ENCODE measurements around the gene S1PR5.
"Not testable (repeated sequence)": the region's sequence is repeated elsewhere in the genome, so short reads cannot be mapped to it uniquely, and the experiment has no call there.

The S1PR5 gene

GRCh38 chr19:10517361-10517759 lies at the start of gene S1PR5:
TSS of gene S1PR5 (minus strand) at chr19:10517447. CDS start at chr19:10515011, 2,436 bp downstream.
- no peak for DNase-seq

- peak; percentile 31 to 49 for DNase-seq
Measured at GRCh38 chr19:10566658-10567410, 49.6 kb upstream of the S1PR5 start.

GRCh38 chr19:10566408-10566657 lies 49.1 kb upstream of the S1PR5 start:
- no peak for DNase-seq

GRCh38 chr19:10565567-10566407 lies 48.5 kb upstream of the S1PR5 start, which contains the start of gene KRI1:
TSS of gene KRI1 (minus strand) at chr19:10566010. CDS start at chr19:10565999, 11 bp downstream.
- DNase-seq: peak; percentile 97 to 99

- peak in 1 of 2 donors; percentile 39 for DNase-seq
Measured at GRCh38 chr19:10565028-10565566, 47.9 kb upstream of the S1PR5 start.

- no peak for DNase-seq
Measured at GRCh38 chr19:10562609-10563008, 45.4 kb upstream of the S1PR5 start.

GRCh38 chr19:10560154-10560553 lies 42.9 kb upstream of the S1PR5 start:
- no peak for DNase-seq

GRCh38 chr19:10557603-10558197 lies 40.5 kb upstream of the S1PR5 start:
- no peak for DNase-seq

- DNase-seq: no peak
Measured at GRCh38 chr19:10555610-10555973, 38.3 kb upstream of the S1PR5 start.

- no peak for DNase-seq
Measured at GRCh38 chr19:10554760-10555609, 37.7 kb upstream of the S1PR5 start.

GRCh38 chr19:10553943-10554381 lies 36.7 kb upstream of the S1PR5 start:
- no peak for DNase-seq

GRCh38 chr19:10553087-10553667 lies 35.9 kb upstream of the S1PR5 start:
- no peak for DNase-seq

- DNase-seq: no peak
Measured at GRCh38 chr19:10552510-10553053, 35.3 kb upstream of the S1PR5 start.

GRCh38 chr19:10551698-10552301 lies 34.6 kb upstream of the S1PR5 start:
- peak in 1 of 2 donors; percentile 30 for DNase-seq

GRCh38 chr19:10551006-10551405 lies 33.8 kb upstream of the S1PR5 start:
- not testable (repeated sequence) for DNase-seq

- no peak for DNase-seq
Measured at GRCh38 chr19:10550336-10550735, 33.1 kb upstream of the S1PR5 start.

GRCh38 chr19:10549733-10550132 lies 32.5 kb upstream of the S1PR5 start:
- DNase-seq: no peak

- DNase-seq: no peak
Measured at GRCh38 chr19:10548746-10549276, 31.6 kb upstream of the S1PR5 start.

- DNase-seq: no peak
Measured at GRCh38 chr19:10546817-10547216, 29.6 kb upstream of the S1PR5 start.

GRCh38 chr19:10544753-10545251 lies 27.6 kb upstream of the S1PR5 start:
- no peak for DNase-seq

- DNase-seq: no peak
Measured at GRCh38 chr19:10544242-10544752, 27.1 kb upstream of the S1PR5 start.

All from inflammatory macrophage treated with lipopolysaccharide for 1 hour (primary cell).